Mammary epithelial cell (primary cell): ENCODE measurements around the gene ATP13A3.

ENCODE experiments used
- EZH2 ChIP-seq: IDR thresholded peaks from 2 replicates; pipeline ENCODE4 v1.6.1; 2012; ENCODE audit warnings: low read length, inconsistent platforms, borderline replicate concordance
- TF ChIP-seq, protein P1 (sequence below), 2 donors: IDR thresholded peaks in 1 of 2; conservative IDR thresholded peaks in 1 of 2; 2 replicates each; pipeline ENCODE4 v1.5.1; 2011 to 2012; ENCODE audit warnings: inconsistent platforms in 2 of 2, low read length in 2 of 2, mild to moderate bottlenecking in 2 of 2, control low read depth in 1 of 2, low read depth in 1 of 2; ENCODE audit not compliant: insufficient read depth in 1 of 2; ENCODE audit errors: extremely low read depth in 1 of 2

DNA sequence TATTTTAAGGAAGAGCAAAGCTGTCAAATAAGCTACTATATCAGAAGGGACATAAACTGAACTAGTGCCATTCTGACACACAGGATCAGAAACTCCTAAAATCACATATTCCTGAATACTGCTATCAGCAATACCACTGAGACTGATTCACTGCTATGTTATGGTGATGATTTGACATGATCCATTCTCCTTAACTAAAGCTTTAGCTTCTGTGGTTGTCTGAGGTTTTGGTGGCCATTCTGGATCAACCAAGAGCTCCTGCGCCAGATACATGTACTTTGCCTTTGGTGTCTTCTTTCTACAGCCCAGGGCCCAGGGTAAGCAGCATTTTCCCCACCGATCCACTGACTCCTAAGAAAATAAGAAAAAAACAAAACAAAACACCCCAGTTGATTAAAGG is 81.0 kb downstream of the ATP13A3 start:
- TF ChIP-seq EZH2: no peak
- TF ChIP-seq, protein P1, sequence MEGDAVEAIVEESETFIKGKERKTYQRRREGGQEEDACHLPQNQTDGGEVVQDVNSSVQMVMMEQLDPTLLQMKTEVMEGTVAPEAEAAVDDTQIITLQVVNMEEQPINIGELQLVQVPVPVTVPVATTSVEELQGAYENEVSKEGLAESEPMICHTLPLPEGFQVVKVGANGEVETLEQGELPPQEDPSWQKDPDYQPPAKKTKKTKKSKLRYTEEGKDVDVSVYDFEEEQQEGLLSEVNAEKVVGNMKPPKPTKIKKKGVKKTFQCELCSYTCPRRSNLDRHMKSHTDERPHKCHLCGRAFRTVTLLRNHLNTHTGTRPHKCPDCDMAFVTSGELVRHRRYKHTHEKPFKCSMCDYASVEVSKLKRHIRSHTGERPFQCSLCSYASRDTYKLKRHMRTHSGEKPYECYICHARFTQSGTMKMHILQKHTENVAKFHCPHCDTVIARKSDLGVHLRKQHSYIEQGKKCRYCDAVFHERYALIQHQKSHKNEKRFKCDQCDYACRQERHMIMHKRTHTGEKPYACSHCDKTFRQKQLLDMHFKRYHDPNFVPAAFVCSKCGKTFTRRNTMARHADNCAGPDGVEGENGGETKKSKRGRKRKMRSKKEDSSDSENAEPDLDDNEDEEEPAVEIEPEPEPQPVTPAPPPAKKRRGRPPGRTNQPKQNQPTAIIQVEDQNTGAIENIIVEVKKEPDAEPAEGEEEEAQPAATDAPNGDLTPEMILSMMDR (conservative IDR thresholded peaks at IDR 0.05 in 1 of 2, IDR thresholded peaks at IDR 0.05 in 1 of 2; ENCODE audit: extremely low read depth in 1 of 2, insufficient read depth in 1 of 2, low read depth in 1 of 2, low read length in 2 of 2): no peak
